ENCODE results near the gene PIM2. TPM values are rescaled to one million over a fixed set of nuclear protein-coding genes. Genes with fewer than 3 reads are reported as not detected.

Gene PIM2
- polyA plus RNA-seq, 6 donors from 2014 or later, result 202 to 489 (median 254) TPM

Other genes with a start within 250 kb of the PIM2 start
- gene WAS, start 235.2 kb downstream of the PIM2 start, polyA plus RNA-seq (ENCODE audit: low read depth in 6 of 6), result 10 to 100 TPM; 12.7 to 27.8 (median 19.4) TPM
- gene SUV39H1, start 222.3 kb downstream of the PIM2 start, polyA plus RNA-seq (ENCODE audit: low read depth in 6 of 6), result 10 to 100 TPM in 3 of 6 donors, 1 to 10 TPM in 3; 6.6 to 13.3 (median 10.1) TPM
- not detected for gene GLOD5, start 157.3 kb downstream of the PIM2 start, polyA plus RNA-seq (ENCODE audit: low read depth in 6 of 6)
- under 1 TPM in 2 of 6 donors, not detected in 4; 0.23 to 0.27 TPM for gene GATA1, start 132.4 kb downstream of the PIM2 start, polyA plus RNA-seq (ENCODE audit: low read depth in 6 of 6)
- gene HDAC6, start 117.0 kb downstream of the PIM2 start, polyA plus RNA-seq (ENCODE audit: low read depth in 6 of 6), result 10 to 100 TPM; 11.9 to 26.6 (median 21.2) TPM
- under 1 TPM in 2 of 6 donors, not detected in 4; 0.51 to 0.92 TPM for gene ERAS, start 92.5 kb downstream of the PIM2 start, polyA plus RNA-seq (ENCODE audit: low read depth in 6 of 6)
- under 1 TPM in 1 of 6 donors, not detected in 5; 0.57 TPM for gene PCSK1N, start 83.4 kb downstream of the PIM2 start, polyA plus RNA-seq (ENCODE audit: low read depth in 6 of 6)
- gene TIMM17B, start 21.3 kb downstream of the PIM2 start, polyA plus RNA-seq (ENCODE audit: low read depth in 6 of 6), result 10 to 100 TPM; 77.1 to 97.2 (median 86.4) TPM
- 100 to 1,000 TPM in 1 of 6 donors, 10 to 100 TPM in 5; 56.8 to 101 (median 83.6) TPM for gene PQBP1, start 21.1 kb downstream of the PIM2 start, polyA plus RNA-seq (ENCODE audit: low read depth in 6 of 6)
- 10 to 100 TPM in 3 of 6 donors, 1 to 10 TPM in 3; 8.5 to 11.6 (median 10.0) TPM for gene SLC35A2, start 7.4 kb downstream of the PIM2 start, polyA plus RNA-seq (ENCODE audit: low read depth in 6 of 6)
- 10 to 100 TPM; 27.6 to 53.2 (median 39.1) TPM for gene OTUD5, start 38.6 kb upstream of the PIM2 start, polyA plus RNA-seq (ENCODE audit: low read depth in 6 of 6)
- gene KCND1, start 52.8 kb upstream of the PIM2 start, polyA plus RNA-seq (ENCODE audit: low read depth in 6 of 6), result 1 to 10 TPM in 1 of 6 donors, under 1 TPM in 2, not detected in 3; 0.12 to 2.0 (median 0.18) TPM
- gene GRIPAP1, start 83.2 kb upstream of the PIM2 start, polyA plus RNA-seq (ENCODE audit: low read depth in 6 of 6), result 10 to 100 TPM in 5 of 6 donors, 1 to 10 TPM in 1; 9.3 to 26.8 (median 13.6) TPM
- 10 to 100 TPM in 1 of 6 donors, 1 to 10 TPM in 5; 4.5 to 11.4 (median 6.1) TPM for gene TFE3, start 124.3 kb upstream of the PIM2 start, polyA plus RNA-seq (ENCODE audit: low read depth in 6 of 6)
- 1 to 10 TPM in 1 of 6 donors, under 1 TPM in 4, not detected in 1; 0.62 to 1.7 (median 0.79) TPM for gene CCDC120, start 140.0 kb upstream of the PIM2 start, polyA plus RNA-seq (ENCODE audit: low read depth in 6 of 6)
- 10 to 100 TPM; 25.5 to 49.0 (median 38.8) TPM for gene PRAF2, start 155.0 kb upstream of the PIM2 start, polyA plus RNA-seq (ENCODE audit: low read depth in 6 of 6)
- 10 to 100 TPM; 50.0 to 84.9 (median 57.4) TPM for gene WDR45, start 160.9 kb upstream of the PIM2 start, polyA plus RNA-seq (ENCODE audit: low read depth in 6 of 6)
- gene GPKOW, start 204.7 kb upstream of the PIM2 start, polyA plus RNA-seq (ENCODE audit: low read depth in 6 of 6), result 10 to 100 TPM; 17.9 to 33.9 (median 22.0) TPM
- gene MAGIX, start 243.7 kb upstream of the PIM2 start, polyA plus RNA-seq (ENCODE audit: low read depth in 6 of 6), result under 1 TPM in 5 of 6 donors, not detected in 1; 0.18 to 0.96 (median 0.35) TPM

Data from naive B cell (primary cell).